GM12874 (cell line): ENCODE results near the gene MSRB3.

Source experiments
- CTCF ChIP-seq: IDR thresholded peaks from 2 replicates; pipeline ENCODE4 v1.5.1; 2011; ENCODE audit warnings: low read depth, mild to moderate bottlenecking, control low read depth, low read length, moderate library complexity; ENCODE audit not compliant: insufficient read depth

Gene MSRB3

GRCh38 chr12:65293735-65294134 lies 15.3 kb downstream of the MSRB3 start:
- TF ChIP-seq CTCF: no peak

GRCh38 chr12:65294641-65295262 lies 16.3 kb downstream of the MSRB3 start:
- TF ChIP-seq CTCF: no peak

GRCh38 chr12:65296508-65297265 lies 18.2 kb downstream of the MSRB3 start:
- no peak for TF ChIP-seq CTCF

GRCh38 chr12:65300097-65300496 lies 21.6 kb downstream of the MSRB3 start:
- no peak for TF ChIP-seq CTCF

GRCh38 chr12:65300679-65301349 lies 22.3 kb downstream of the MSRB3 start:
- TF ChIP-seq CTCF: no peak

- TF ChIP-seq CTCF: no peak
Observed at GRCh38 chr12:65302891-65303290, 24.4 kb downstream of the MSRB3 start.

GRCh38 chr12:65305346-65305950 lies 27.0 kb downstream of the MSRB3 start:
- no peak for TF ChIP-seq CTCF
